SH-SY5Y (cell line): ENCODE results near the gene DGKG.

Experiments used
- GATA2 ChIP-seq: IDR thresholded peaks from 2 replicates; pipeline ENCODE4 v1.6.1; 2011; ENCODE audit warnings: mild to moderate bottlenecking, low read depth, low read length
- GATA3 ChIP-seq: IDR thresholded peaks from 2 replicates; pipeline ENCODE4 v1.6.1; 2011; ENCODE audit warnings: low read depth, mild to moderate bottlenecking, low read length, moderate library complexity

- TF ChIP-seq GATA2 (no peak), GATA3 (no peak)
These were observed 77.4 kb downstream of the DGKG start for GRCh38 chr3:186284661-186285060.
